SK-N-SH (cell line): Measurements from ENCODE around the gene PLB1. TPM values are rescaled to one million over a fixed set of nuclear protein-coding genes. Genes with fewer than 3 reads are reported as not detected.

Source experiments
- CTCF ChIA-PET: fragments of 300-600, 350-600 bp; formaldehyde crosslinking; extraction: SDS; loops from one replicate; lab custom pipeline; 2021; lab: Yijun Ruan, JAX
- POLR2A ChIA-PET: fragments of 350-600 bp; sonication (Branson Sonifier 250); formaldehyde crosslinking; extraction: SDS; loops from one replicate; lab custom pipeline; 2020; ENCODE audit warnings: antibody characterized with exemption, inconsistent platforms; lab: Yijun Ruan, JAX
- DNase-seq: peaks from one replicate; pipeline ENCODE4 v3.0.0; 2012
- H2AFZ ChIP-seq: fragments of 200-600 bp; sonication (generic); 2 replicates; pipeline ENCODE4 v1.8.1; 2016; ENCODE audit warnings: antibody characterized with exemption, mild to moderate bottlenecking, low read depth
- H3F3A ChIP-seq: fragments of 200-600 bp; sonication (generic); replicated peaks from 2 replicates; pipeline ENCODE3; 2016; ENCODE audit warnings: antibody characterized with exemption, mild to moderate bottlenecking; ENCODE audit not compliant: insufficient read depth
- H3K27ac ChIP-seq, 2 experiments: fragments of 200-500 bp in 1 of 2; fragments of 200-600 bp in 1 of 2; sonication (Bioruptor generic) in 1 of 2; sonication (generic), shearing (Covaris generic) in 1 of 2; 2 replicates each; pipeline versions ENCODE4 v1.5.1 to v1.6.1; 2014 to 2016; ENCODE audit warnings: low read depth in 2 of 2, inconsistent platforms in 1 of 2, low read length in 1 of 2, mild to moderate bottlenecking in 1 of 2, mixed read lengths in 1 of 2
- H3K27me3 ChIP-seq: fragments of 200-600 bp; sonication (generic), shearing (Covaris generic); 2 replicates; pipeline ENCODE4 v1.6.1; 2016; ENCODE audit warnings: mixed run types; ENCODE audit not compliant: insufficient read depth
- H3K36me3 ChIP-seq, 2 experiments: fragments of 200-500 bp in 1 of 2; fragments of 200-600 bp in 1 of 2; sonication (Bioruptor generic) in 1 of 2; sonication (generic) in 1 of 2; replicated peaks in 1 of 2; 2 replicates each; pipeline versions ENCODE3 to v1.5.1; 2014 to 2016; ENCODE audit warnings: low read length in 1 of 2, mild to moderate bottlenecking in 1 of 2; ENCODE audit not compliant: insufficient read depth in 2 of 2, control insufficient read depth in 1 of 2
- H3K4me1 ChIP-seq, 2 experiments: fragments of 200-500 bp in 1 of 2; fragments of 200-600 bp in 1 of 2; sonication (Bioruptor generic) in 1 of 2; sonication (generic), shearing (Covaris generic) in 1 of 2; 2 replicates each; pipeline versions ENCODE4 v1.5.1 to v1.6.1; 2014 to 2016; ENCODE audit warnings: low read depth in 1 of 2, low read length in 1 of 2, mixed run types in 1 of 2; ENCODE audit not compliant: insufficient read depth in 2 of 2, control insufficient read depth in 1 of 2
- H3K4me2 ChIP-seq: fragments of 200-600 bp; sonication (generic), shearing (Covaris generic); 2 replicates; pipeline ENCODE4 v1.6.1; 2017; ENCODE audit warnings: mixed run types
- H3K4me3 ChIP-seq, 2 experiments: fragments of 200-500 bp in 1 of 2; fragments of 200-600 bp in 1 of 2; sonication (Bioruptor generic) in 1 of 2; sonication (generic), shearing (Covaris generic) in 1 of 2; 2 replicates each; pipeline versions ENCODE4 v1.5.1 to v1.8.1; 2014 to 2016; ENCODE audit warnings: low read depth in 2 of 2, inconsistent platforms in 1 of 2, low read length in 1 of 2, mild to moderate bottlenecking in 1 of 2, mixed read lengths in 1 of 2, moderate library complexity in 1 of 2
- H3K79me2 ChIP-seq: fragments of 200-600 bp; sonication (generic); 2 replicates; pipeline ENCODE4 v1.8.1; 2017; ENCODE audit warnings: mild to moderate bottlenecking; ENCODE audit not compliant: insufficient read depth
- H3K9ac ChIP-seq: fragments of 200-600 bp; sonication (generic); 2 replicates; pipeline ENCODE4 v1.6.1; 2017; ENCODE audit warnings: mixed run types
- H3K9me2 ChIP-seq: fragments of 200-600 bp; sonication (generic); 2 replicates; pipeline ENCODE4 v1.6.1; 2017; ENCODE audit warnings: mixed run types
- H3K9me3 ChIP-seq: fragments of 200-600 bp; sonication (generic); 2 replicates; pipeline ENCODE4 v1.6.1; 2017; ENCODE audit warnings: mixed run types, mild to moderate bottlenecking, moderate library complexity
- H4K20me1 ChIP-seq: fragments of 200-600 bp; sonication (generic); 2 replicates; pipeline ENCODE4 v1.6.1; 2017; ENCODE audit warnings: mild to moderate bottlenecking, mixed run types; ENCODE audit not compliant: insufficient read depth
- ELF1 ChIP-seq: IDR thresholded peaks from 2 replicates; pipeline ENCODE4 v1.4.0; 2012
- EP300 ChIP-seq, 2 experiments: IDR thresholded peaks; 2 replicates each; pipeline versions ENCODE4 v1.4.0 to v1.6.1; 2012; ENCODE audit warnings: borderline replicate concordance in 1 of 2, low read depth in 1 of 2, low read length in 1 of 2
- EZH2phosphoT487 ChIP-seq: fragments of 200-600 bp; sonication (generic); IDR thresholded peaks from 2 replicates; pipeline ENCODE4 v1.6.1; 2017; ENCODE audit warnings: low read depth, mixed run types, mild to moderate bottlenecking, antibody characterized with exemption, moderate library complexity, borderline replicate concordance
- FOSL2 ChIP-seq: IDR thresholded peaks from 2 replicates; pipeline ENCODE4 v1.4.0; 2012; ENCODE audit warnings: low read depth, mild to moderate bottlenecking, moderate library complexity, borderline replicate concordance
- FOXJ3 ChIP-seq: sonication (generic); formaldehyde crosslinking; IDR thresholded peaks from 2 replicates; pipeline ENCODE4 v1.5.1; 2020; ENCODE audit warnings: mild to moderate bottlenecking, missing genetic modification reagents
- FOXM1 ChIP-seq: IDR thresholded peaks from 2 replicates; pipeline ENCODE4 v1.4.0; 2012; ENCODE audit warnings: low read depth, mild to moderate bottlenecking
- GATA2 ChIP-seq: sonication (generic); formaldehyde crosslinking; IDR thresholded peaks from 2 replicates; pipeline ENCODE4 v1.5.0; 2020; ENCODE audit warnings: mild to moderate bottlenecking, missing genetic modification reagents
- JUND ChIP-seq: IDR thresholded peaks from 2 replicates; pipeline ENCODE4 v1.4.0; 2012
- MXI1 ChIP-seq: IDR thresholded peaks from 2 replicates; pipeline ENCODE4 v1.6.1; 2012; ENCODE audit warnings: mild to moderate bottlenecking, low read depth, low read length, improper control_type of control experiment
- POLR2AphosphoS5 ChIP-seq: IDR thresholded peaks from 2 replicates; pipeline ENCODE4 v1.6.1; 2012; ENCODE audit warnings: low read depth, low read length
- RAD21 ChIP-seq: IDR thresholded peaks from 2 replicates; pipeline ENCODE4 v1.6.1; 2012; ENCODE audit warnings: mild to moderate bottlenecking, low read length
- RFX5 ChIP-seq: IDR thresholded peaks from 2 replicates; pipeline ENCODE4 v1.6.1; 2012; ENCODE audit warnings: mild to moderate bottlenecking, improper control_type of control experiment, low read length
- RXRA ChIP-seq: IDR thresholded peaks from 2 replicates; pipeline ENCODE4 v1.4.0; 2012; ENCODE audit warnings: low read depth, mild to moderate bottlenecking, borderline replicate concordance
- SIN3A ChIP-seq: IDR thresholded peaks from 2 replicates; pipeline ENCODE4 v1.6.1; 2012; ENCODE audit warnings: low read depth, mild to moderate bottlenecking, low read length, moderate library complexity, borderline replicate concordance
- TEAD4 ChIP-seq: IDR thresholded peaks from 2 replicates; pipeline ENCODE4 v1.4.0; 2012; ENCODE audit warnings: mild to moderate bottlenecking, borderline replicate concordance; ENCODE audit not compliant: insufficient read depth
- WGBS: methylation state at CpG from one replicate; pipeline ENCODE4 v1.1.6; 2017; ENCODE audit warnings: low lambda C conversion rate; 5-methylcytosine and 5-hydroxymethylcytosine counted together
- polyA plus RNA-seq, 3 experiments: library from polyadenylated mRNA; depleted of rRNA; stranded (reverse); fragments of >200 nt; gene quantifications; 2 replicates each; pipeline ENCODE4 v1.2.3, GENCODE V29; 2012
- TF ChIP-seq, protein P1 (sequence below): IDR thresholded peaks from 2 replicates; pipeline ENCODE4; 2012
- TF ChIP-seq, protein P2 (sequence below): IDR thresholded peaks from 2 replicates; pipeline ENCODE4 v1.4.0; 2012; ENCODE audit warnings: low read depth, borderline replicate concordance
- TF ChIP-seq, protein P3 (sequence below): IDR thresholded peaks from 2 replicates; pipeline ENCODE4 v1.6.1; 2012; ENCODE audit warnings: mild to moderate bottlenecking, low read depth, low read length, moderate library complexity
- TF ChIP-seq, protein P4 (sequence below): fragments of 150-350 bp; IDR thresholded peaks from 2 replicates; pipeline ENCODE4 v1.6.1; 2017; ENCODE audit warnings: antibody characterized with exemption, low read length, low read depth, borderline replicate concordance

Gene PLB1
- polyA plus RNA-seq, 1 of the 3 experiments (the other 2 are of a cell fraction), result 0.10 TPM

DNA sequence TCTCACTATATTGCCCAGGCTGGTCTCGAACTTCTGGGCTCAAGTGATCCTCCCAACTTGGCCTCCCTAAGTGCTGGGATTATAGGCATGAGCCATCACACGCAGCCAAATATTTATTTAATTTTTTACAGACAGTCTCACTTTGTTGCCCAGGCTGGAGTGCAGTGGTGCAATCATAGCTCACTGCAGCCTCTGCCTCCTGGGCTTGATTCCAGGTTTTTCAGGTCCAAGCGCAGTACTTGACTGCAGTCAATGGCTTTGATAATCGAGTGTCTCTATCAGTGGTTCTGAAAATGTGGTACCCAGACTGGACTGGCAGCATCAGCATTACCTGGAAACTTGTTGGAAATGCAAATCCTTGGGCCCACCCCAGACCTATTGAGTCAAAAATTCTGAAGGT is 63.1 kb downstream of the PLB1 start (continued):
- TF ChIP-seq, protein P1, sequence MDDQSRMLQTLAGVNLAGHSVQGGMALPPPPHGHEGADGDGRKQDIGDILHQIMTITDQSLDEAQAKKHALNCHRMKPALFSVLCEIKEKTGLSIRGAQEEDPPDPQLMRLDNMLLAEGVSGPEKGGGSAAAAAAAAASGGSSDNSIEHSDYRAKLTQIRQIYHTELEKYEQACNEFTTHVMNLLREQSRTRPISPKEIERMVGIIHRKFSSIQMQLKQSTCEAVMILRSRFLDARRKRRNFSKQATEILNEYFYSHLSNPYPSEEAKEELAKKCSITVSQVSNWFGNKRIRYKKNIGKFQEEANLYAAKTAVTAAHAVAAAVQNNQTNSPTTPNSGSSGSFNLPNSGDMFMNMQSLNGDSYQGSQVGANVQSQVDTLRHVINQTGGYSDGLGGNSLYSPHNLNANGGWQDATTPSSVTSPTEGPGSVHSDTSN, result no peak
- no peak for TF ChIP-seq GATA2 (CRISPR knock-in tag)
- no peak for TF ChIP-seq POLR2AphosphoS5

DNA sequence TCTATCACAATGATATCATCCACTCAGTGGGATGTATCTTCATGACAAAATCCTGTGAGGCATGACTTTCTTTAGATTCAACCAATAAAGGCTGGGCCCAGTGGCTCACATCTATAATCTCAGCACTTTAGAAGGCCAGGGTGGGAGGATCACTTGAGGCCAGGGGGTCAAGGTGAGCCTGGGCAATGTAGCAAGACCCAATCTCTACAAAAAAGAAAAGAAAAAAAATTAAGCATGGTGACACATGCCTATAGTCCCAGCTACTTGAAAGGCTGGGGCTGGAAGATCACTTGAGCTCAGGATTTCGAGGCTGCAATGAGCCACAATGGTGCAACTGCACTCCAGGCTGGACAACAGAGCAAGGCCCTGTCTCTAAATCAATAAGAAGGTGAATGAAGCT is 68.0 kb downstream of the PLB1 start:
- TF ChIP-seq MXI1 (no peak), TEAD4 (no peak), FOSL2 (no peak), RXRA (no peak), SIN3A (no peak), EP300 (IDR thresholded peaks at IDR 0.05; ENCODE audit: borderline replicate concordance in 1 of 2, low read depth in 1 of 2, low read length in 1 of 2) (no peak), FOXM1 (no peak), JUND (no peak), RFX5 (no peak), FOXJ3 (CRISPR knock-in tag) (no peak), RAD21 (no peak), EZH2phosphoT487 (no peak), ELF1 (no peak)
- TF ChIP-seq, protein P2, sequence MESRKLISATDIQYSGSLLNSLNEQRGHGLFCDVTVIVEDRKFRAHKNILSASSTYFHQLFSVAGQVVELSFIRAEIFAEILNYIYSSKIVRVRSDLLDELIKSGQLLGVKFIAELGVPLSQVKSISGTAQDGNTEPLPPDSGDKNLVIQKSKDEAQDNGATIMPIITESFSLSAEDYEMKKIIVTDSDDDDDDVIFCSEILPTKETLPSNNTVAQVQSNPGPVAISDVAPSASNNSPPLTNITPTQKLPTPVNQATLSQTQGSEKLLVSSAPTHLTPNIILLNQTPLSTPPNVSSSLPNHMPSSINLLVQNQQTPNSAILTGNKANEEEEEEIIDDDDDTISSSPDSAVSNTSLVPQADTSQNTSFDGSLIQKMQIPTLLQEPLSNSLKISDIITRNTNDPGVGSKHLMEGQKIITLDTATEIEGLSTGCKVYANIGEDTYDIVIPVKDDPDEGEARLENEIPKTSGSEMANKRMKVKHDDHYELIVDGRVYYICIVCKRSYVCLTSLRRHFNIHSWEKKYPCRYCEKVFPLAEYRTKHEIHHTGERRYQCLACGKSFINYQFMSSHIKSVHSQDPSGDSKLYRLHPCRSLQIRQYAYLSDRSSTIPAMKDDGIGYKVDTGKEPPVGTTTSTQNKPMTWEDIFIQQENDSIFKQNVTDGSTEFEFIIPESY, result no peak
- TF ChIP-seq, protein P1, result no peak
- TF ChIP-seq, protein P3, sequence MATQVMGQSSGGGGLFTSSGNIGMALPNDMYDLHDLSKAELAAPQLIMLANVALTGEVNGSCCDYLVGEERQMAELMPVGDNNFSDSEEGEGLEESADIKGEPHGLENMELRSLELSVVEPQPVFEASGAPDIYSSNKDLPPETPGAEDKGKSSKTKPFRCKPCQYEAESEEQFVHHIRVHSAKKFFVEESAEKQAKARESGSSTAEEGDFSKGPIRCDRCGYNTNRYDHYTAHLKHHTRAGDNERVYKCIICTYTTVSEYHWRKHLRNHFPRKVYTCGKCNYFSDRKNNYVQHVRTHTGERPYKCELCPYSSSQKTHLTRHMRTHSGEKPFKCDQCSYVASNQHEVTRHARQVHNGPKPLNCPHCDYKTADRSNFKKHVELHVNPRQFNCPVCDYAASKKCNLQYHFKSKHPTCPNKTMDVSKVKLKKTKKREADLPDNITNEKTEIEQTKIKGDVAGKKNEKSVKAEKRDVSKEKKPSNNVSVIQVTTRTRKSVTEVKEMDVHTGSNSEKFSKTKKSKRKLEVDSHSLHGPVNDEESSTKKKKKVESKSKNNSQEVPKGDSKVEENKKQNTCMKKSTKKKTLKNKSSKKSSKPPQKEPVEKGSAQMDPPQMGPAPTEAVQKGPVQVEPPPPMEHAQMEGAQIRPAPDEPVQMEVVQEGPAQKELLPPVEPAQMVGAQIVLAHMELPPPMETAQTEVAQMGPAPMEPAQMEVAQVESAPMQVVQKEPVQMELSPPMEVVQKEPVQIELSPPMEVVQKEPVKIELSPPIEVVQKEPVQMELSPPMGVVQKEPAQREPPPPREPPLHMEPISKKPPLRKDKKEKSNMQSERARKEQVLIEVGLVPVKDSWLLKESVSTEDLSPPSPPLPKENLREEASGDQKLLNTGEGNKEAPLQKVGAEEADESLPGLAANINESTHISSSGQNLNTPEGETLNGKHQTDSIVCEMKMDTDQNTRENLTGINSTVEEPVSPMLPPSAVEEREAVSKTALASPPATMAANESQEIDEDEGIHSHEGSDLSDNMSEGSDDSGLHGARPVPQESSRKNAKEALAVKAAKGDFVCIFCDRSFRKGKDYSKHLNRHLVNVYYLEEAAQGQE, result no peak
- TF ChIP-seq, protein P4, sequence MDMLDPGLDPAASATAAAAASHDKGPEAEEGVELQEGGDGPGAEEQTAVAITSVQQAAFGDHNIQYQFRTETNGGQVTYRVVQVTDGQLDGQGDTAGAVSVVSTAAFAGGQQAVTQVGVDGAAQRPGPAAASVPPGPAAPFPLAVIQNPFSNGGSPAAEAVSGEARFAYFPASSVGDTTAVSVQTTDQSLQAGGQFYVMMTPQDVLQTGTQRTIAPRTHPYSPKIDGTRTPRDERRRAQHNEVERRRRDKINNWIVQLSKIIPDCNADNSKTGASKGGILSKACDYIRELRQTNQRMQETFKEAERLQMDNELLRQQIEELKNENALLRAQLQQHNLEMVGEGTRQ, result no peak
- H3K4me2 ChIP-seq, result no peak overlapping the region
- H2AFZ ChIP-seq, result no peak overlapping the region
- no peak overlapping the region for H3K27ac ChIP-seq
- peaks cover 0 to 7% of the 10 kb centered on the region in 2 experiments; a peak in 1 of 4 replicates for H3K4me1 ChIP-seq
- POLR2A ChIA-PET, result no interaction called here
- no peaks in the 10 kb centered on the region for H3K9me2 ChIP-seq
- no peaks in the 10 kb centered on the region for H3F3A ChIP-seq
- H3K27me3 ChIP-seq, result no peaks in the 10 kb centered on the region
- H3K9me3 ChIP-seq, result no peaks in the 10 kb centered on the region
- H3K9ac ChIP-seq, result no peak overlapping the region
- H4K20me1 ChIP-seq, result no peaks in the 10 kb centered on the region
- no peak overlapping the region for H3K4me3 ChIP-seq
- no peaks in the 10 kb centered on the region for H3K79me2 ChIP-seq
- CTCF ChIA-PET, result interaction anchor here (1.4 kb wide), 1 partner anchor 30 kb away, joined by 3 read pairs; no protein-coding TSS in a partner anchor
- no peaks in the 10 kb centered on the region for H3K36me3 ChIP-seq
- 32% methylated on average over 1 of the region's 1 CpG for WGBS
- DNase-seq, result no peak
